Measurements from ENCODE around the gene HDAC9.

The HDAC9 gene

GRCh38 chr7:19051767-19052375 is 556.3 kb downstream of the HDAC9 start:
- no peaks in the 10 kb centered on the region for H3K27me3 ChIP-seq (ENCODE audit: control insufficient read depth in 1 of 2, insufficient read depth in 2 of 2, low read length in 2 of 2)
- H3K9ac ChIP-seq (ENCODE audit: low read length in 2 of 2), result no peak overlapping the region
- no peaks in the 10 kb centered on the region for H3K4me1 ChIP-seq (ENCODE audit: control insufficient read depth, insufficient read depth, low read length)
- H3K4me3 ChIP-seq (ENCODE audit: low read length in 2 of 2), result no peak overlapping the region
- H3K36me3 ChIP-seq (ENCODE audit: control insufficient read depth in 2 of 2, insufficient read depth in 2 of 2, low read length in 2 of 2), result no peaks in the 10 kb centered on the region
- no peak overlapping the region for H3K27ac ChIP-seq (ENCODE audit: low read length)
- H3K9me3 ChIP-seq (ENCODE audit: control insufficient read depth in 2 of 2, low read length in 2 of 2), result peaks cover 0 to 5% of the 10 kb centered on the region in 2 donors
